Body of pancreas (tissue), 4 donors: ENCODE data around the gene TGFB1. TPM values are rescaled to one million over a fixed set of nuclear protein-coding genes. Genes with fewer than 3 reads are reported as not detected.

Source experiments
- ATAC-seq: fragments of 150-250 bp; one replicate; pipeline ENCODE4 v1.9.1; 2016
- DNase-seq, 4 donors: peaks; one replicate each; pipeline ENCODE4 v3.0.0-alpha.2; 2019
- H3K27ac ChIP-seq, 4 donors: fragments of 200-600 bp; sonication (generic); 1 replicate in 3 of 4; 2 replicates in 1 of 4; pipeline versions ENCODE4 v1.5.1 to v1.6.1; 2016 to 2019; ENCODE audit warnings: mild to moderate bottlenecking in 1 of 4, mixed read lengths in 1 of 4, moderate library complexity in 1 of 4
- H3K27me3 ChIP-seq, 2 donors: fragments of 200-600 bp; sonication (generic); one replicate each; pipeline ENCODE4 v1.6.0; 2016; ENCODE audit warnings: mild to moderate bottlenecking in 1 of 2
- H3K36me3 ChIP-seq, 2 donors: fragments of 200-600 bp; sonication (generic); replicated peaks in 1 of 2; 2 replicates each; pipeline ENCODE4 v1.5.1; 2016; ENCODE audit warnings: low read depth in 2 of 2; ENCODE audit not compliant: insufficient read depth in 1 of 2
- H3K4me1 ChIP-seq: fragments of 200-600 bp; sonication (generic); one replicate; pipeline ENCODE4 v1.6.0; 2016
- H3K4me3 ChIP-seq, 2 donors: fragments of 200-600 bp; sonication (generic); 1 replicate in 1 of 2; 2 replicates in 1 of 2; pipeline ENCODE4 v1.5.1; 2016 to 2019
- H3K9me3 ChIP-seq, 3 donors: fragments of 200-600 bp; sonication (generic); 1 replicate in 2 of 3; 2 replicates in 1 of 3; pipeline ENCODE4 v1.5.1; 2016
- POLR2A ChIP-seq, 3 donors: fragments of 450-650 bp; IDR thresholded peaks; one replicate each; pipeline ENCODE4 v1.6.1; 2016; ENCODE audit warnings: antibody characterized with exemption in 3 of 3, mild to moderate bottlenecking in 2 of 3
- WGBS, 2 donors: methylation state at CpG; one replicate each; pipeline ENCODE4 v1.1.5; 2017; 5-methylcytosine and 5-hydroxymethylcytosine counted together
- intact Hi-C: fragments of 100-400 bp; cut with DNase I; formaldehyde crosslinking; loops from one replicate; pipeline ENCODE4 v1.15.1; 2023
- total RNA-seq, 2 donors: library from RNA; depleted of rRNA; stranded (reverse); fragments of >200 nt; gene quantifications; one replicate each; pipeline ENCODE4 v1.1.0, GENCODE V29; 2016
- TF ChIP-seq, protein P1 (sequence below), 7 experiments: fragments of 450-650 bp in 4 of 7; fragments of 200-600 bp in 3 of 7; sonication (generic) in 3 of 7; IDR thresholded peaks; one replicate each; pipeline ENCODE4 v1.5.1; 2016 to 2019; ENCODE audit warnings: antibody characterized with exemption in 7 of 7

The TGFB1 gene
- total RNA-seq, 2 donors from 2014 or later: 7.8 to 17.1 TPM

DNA sequence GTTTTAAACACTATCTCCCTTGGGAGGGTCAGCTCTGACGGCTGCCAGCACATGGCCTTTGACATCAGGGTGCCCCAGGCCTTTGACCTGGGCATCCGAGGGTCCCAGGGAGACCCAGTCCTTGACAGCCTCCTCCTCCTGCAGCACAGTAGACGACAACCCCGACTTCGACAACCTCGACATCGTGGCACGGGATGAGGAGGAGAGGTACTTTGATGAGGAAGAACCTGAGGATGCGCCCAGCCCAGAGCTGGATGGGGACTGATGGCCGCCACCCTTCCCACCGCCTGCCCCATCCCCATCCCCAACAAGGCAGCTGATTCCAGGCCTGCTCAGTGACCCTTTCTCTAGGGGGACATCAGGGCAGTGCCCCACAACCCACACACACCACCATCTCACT, 31.3 kb downstream of the TGFB1 start:
- 86 to 90% methylated on average over 5 to 11 of the region's 11 CpGs for WGBS, 2 donors
- peaks cover 0 to 12% of the 10 kb centered on the region in 2 donors for H3K36me3 ChIP-seq
- H3K4me3 ChIP-seq: no peak overlapping the region
- no peak for TF ChIP-seq POLR2A (IDR thresholded peaks at IDR 0.05)
- TF ChIP-seq, protein P1, sequence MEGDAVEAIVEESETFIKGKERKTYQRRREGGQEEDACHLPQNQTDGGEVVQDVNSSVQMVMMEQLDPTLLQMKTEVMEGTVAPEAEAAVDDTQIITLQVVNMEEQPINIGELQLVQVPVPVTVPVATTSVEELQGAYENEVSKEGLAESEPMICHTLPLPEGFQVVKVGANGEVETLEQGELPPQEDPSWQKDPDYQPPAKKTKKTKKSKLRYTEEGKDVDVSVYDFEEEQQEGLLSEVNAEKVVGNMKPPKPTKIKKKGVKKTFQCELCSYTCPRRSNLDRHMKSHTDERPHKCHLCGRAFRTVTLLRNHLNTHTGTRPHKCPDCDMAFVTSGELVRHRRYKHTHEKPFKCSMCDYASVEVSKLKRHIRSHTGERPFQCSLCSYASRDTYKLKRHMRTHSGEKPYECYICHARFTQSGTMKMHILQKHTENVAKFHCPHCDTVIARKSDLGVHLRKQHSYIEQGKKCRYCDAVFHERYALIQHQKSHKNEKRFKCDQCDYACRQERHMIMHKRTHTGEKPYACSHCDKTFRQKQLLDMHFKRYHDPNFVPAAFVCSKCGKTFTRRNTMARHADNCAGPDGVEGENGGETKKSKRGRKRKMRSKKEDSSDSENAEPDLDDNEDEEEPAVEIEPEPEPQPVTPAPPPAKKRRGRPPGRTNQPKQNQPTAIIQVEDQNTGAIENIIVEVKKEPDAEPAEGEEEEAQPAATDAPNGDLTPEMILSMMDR (IDR thresholded peaks at IDR 0.05): no peak
- DNase-seq: no peak
- no peaks in the 10 kb centered on the region for H3K9me3 ChIP-seq
- ATAC-seq: no peak
- peaks cover 36% of the 10 kb centered on the region for H3K4me1 ChIP-seq
- no peaks in the 10 kb centered on the region for H3K27me3 ChIP-seq
- peak overlapping the region in 1 of 4 donors; percentile 14 for H3K27ac ChIP-seq
- intact Hi-C loops: loop anchor here (10.0 kb wide), 1 partner anchor 112 kb away; the partner anchor contains the start of gene DMAC2

GRCh38 chr19:41321600-41322270, 32.0 kb downstream of the TGFB1 start:
- WGBS, 2 donors: 58 to 64% methylated on average over 8 to 10 of the region's 10 CpGs
- Histone ChIP-seq H3K4me1 (peaks cover 29% of the 10 kb centered on the region), H3K36me3 (peaks cover 0 to 12% of the 10 kb centered on the region in 2 donors), H3K27me3 (no peaks in the 10 kb centered on the region), H3K4me3 (no peak overlapping the region), H3K9me3 (no peaks in the 10 kb centered on the region), H3K27ac (peak overlapping the region in 1 of 4 donors; percentile 14)
- DNase-seq (peak in 2 of 4 donors; percentile 47 to 54), ATAC-seq (no peak)
- no peak for TF ChIP-seq POLR2A (IDR thresholded peaks at IDR 0.05)
- TF ChIP-seq, protein P1 (IDR thresholded peaks at IDR 0.05): peak in 6 of 7 experiments; percentile 36 to 53 (median 46)
- intact Hi-C loops: loop anchor here (10.0 kb wide), 1 partner anchor 113 kb away; the partner anchor contains the start of gene DMAC2

GRCh38 chr19:41321204-41321599, 32.5 kb downstream of the TGFB1 start:
- Histone ChIP-seq H3K36me3 (peaks cover 0 to 18% of the 10 kb centered on the region in 2 donors), H3K27me3 (no peaks in the 10 kb centered on the region), H3K9me3 (no peaks in the 10 kb centered on the region), H3K4me1 (peaks cover 24% of the 10 kb centered on the region), H3K27ac (no peak overlapping the region), H3K4me3 (no peak overlapping the region)
- ATAC-seq (no peak), DNase-seq (no peak)
- WGBS, 2 donors: 75 to 80% methylated on average over 6 to 7 of the region's 7 CpGs
- no peak for TF ChIP-seq POLR2A (IDR thresholded peaks at IDR 0.05)
- TF ChIP-seq, protein P1 (IDR thresholded peaks at IDR 0.05): no peak
- intact Hi-C loops: loop anchor here (10.0 kb wide), 1 partner anchor 114 kb away; the partner anchor contains the start of gene DMAC2

DNA sequence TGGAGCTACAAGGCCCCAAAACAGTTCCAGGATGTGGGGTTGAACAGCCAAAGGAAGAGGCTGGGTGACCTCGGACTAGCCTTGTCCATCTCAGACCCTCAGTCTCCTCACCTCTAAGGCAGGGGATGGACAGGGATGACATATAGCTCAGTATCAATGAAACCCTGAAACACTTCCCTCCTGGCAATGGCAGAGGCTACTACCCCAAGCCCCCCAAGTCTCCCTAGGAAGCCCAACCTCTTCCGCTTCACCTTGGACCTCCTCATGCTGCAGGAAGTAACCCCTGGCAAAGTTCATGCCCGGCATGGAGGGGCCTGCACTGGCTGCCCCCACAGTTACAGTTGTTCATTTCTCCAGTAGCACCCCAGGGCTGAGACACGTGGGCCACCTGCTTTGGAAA, 33.2 kb downstream of the TGFB1 start:
- Histone ChIP-seq H3K4me3 (no peak overlapping the region), H3K4me1 (peaks cover 17% of the 10 kb centered on the region), H3K36me3 (peaks cover 0 to 18% of the 10 kb centered on the region in 2 donors), H3K27me3 (no peaks in the 10 kb centered on the region), H3K27ac (no peak overlapping the region), H3K9me3 (no peaks in the 10 kb centered on the region)
- 89 to 96% methylated on average over 4 of the region's 4 CpGs for WGBS, 2 donors
- ATAC-seq (no peak), DNase-seq (no peak)
- TF ChIP-seq POLR2A (IDR thresholded peaks at IDR 0.05): no peak
- TF ChIP-seq, protein P1 (IDR thresholded peaks at IDR 0.05): no peak
- intact Hi-C loops: loop anchor here (10.0 kb wide), 1 partner anchor 114 kb away; the partner anchor contains the start of gene DMAC2
